GM19438 (cell line): ENCODE results near the gene ZNF423.

ENCODE experiments used
- ATAC-seq: cut with Tn5 transposase; IDR thresholded peaks from one replicate; pipeline ENCODE4 v1.9.1; 2021; ENCODE audit warnings: low read depth; ENCODE audit not compliant: unreplicated experiment

Gene ZNF423

GRCh38 chr16:49795513-49795912, 60.4 kb downstream of the ZNF423 start:
- no peak for ATAC-seq

DNA sequence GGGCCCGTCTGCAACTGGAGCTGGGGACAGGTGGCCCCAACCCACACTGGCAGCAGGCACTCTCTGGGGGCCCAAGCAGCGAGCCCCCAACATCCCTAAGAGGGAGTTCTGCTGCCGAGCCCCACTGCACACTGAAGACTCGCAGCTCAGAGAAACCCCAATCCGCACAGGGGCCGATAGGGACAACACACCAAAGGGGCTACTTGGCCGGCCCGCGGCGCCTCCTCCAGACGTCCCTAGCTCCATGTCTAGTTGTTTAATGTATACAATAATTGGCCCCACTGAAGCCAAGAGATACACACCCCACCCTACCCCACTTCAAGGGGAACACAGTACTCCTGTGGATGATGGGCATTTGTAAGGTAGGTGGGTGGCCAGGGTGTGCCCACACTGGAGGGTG, 62.7 kb downstream of the ZNF423 start:
- ATAC-seq = no peak

DNA sequence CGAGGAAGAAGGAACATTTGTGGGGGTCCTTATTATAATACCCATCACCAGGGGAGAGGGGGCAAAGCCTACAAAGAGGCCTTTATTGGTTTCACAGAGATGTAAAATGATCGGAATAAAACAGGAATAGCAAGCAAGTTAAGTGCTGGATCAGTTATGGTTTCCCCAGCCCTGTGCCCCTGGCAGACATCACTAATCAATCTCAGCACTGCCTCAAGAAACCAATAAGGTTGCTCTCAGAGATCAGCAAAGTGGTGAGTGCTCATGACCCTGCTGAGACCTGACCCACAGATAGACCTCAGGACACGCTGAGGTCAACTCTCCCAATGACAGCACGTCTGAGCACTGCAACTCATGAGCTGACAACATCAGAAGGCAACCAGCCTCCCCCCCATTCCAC, 66.3 kb downstream of the ZNF423 start:
- ATAC-seq = no peak

GRCh38 chr16:49788986-49789385, 66.9 kb downstream of the ZNF423 start:
- no peak for ATAC-seq

- no peak for ATAC-seq
Measured at GRCh38 chr16:49788572-49788971, 67.3 kb downstream of the ZNF423 start.

DNA sequence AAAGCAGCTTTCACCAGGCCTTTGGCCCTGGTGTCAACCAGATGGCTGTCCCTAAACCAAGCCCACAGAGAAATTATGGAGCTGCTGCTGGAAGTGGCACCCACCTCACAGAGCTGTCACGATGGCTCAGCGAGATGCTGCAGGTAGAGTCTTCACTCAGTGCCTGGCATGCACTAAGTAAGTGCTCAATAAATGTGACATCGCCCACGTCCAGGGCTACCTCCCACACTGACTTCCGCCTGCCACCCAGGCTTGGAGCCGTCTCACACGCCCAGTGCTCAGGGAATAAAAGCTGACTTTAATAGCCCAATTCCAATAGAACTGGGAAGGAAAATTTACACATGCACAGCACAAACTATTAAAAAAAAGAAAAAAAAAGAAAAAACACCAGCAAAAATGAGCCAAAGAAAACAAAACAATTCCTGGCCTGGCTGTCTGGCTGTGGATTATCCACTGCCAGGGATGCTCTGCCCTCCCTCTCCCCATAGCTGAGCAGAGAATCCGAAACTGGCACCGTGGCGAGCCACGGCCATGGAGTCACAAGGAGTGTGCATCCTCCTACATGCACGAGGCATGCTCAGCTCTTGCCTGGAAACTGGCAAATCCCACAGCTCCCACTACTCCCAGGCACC, 68.9 kb downstream of the ZNF423 start:
- ATAC-seq = no peak

GRCh38 chr16:49785970-49786369, 69.9 kb downstream of the ZNF423 start:
- no peak for ATAC-seq

DNA sequence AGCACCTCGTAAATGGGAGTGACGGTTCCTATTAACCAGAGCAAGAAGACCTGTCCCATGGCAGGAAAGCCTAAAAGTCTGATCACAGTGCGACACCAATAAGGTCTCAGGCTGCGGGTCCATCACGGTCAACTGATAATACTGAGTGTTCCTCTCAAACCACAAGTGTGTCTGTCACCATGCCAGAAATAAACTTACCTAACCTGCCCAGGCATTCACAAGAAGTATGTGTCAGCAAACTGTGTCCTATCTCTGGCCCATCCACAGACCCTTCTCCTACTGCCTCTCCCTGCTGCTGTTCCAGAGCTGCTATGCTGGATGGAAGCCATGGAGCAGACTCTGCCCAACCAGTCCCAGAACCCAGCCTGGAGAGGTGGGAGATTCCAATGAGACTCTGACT, 73.5 kb downstream of the ZNF423 start:
- no peak for ATAC-seq

DNA sequence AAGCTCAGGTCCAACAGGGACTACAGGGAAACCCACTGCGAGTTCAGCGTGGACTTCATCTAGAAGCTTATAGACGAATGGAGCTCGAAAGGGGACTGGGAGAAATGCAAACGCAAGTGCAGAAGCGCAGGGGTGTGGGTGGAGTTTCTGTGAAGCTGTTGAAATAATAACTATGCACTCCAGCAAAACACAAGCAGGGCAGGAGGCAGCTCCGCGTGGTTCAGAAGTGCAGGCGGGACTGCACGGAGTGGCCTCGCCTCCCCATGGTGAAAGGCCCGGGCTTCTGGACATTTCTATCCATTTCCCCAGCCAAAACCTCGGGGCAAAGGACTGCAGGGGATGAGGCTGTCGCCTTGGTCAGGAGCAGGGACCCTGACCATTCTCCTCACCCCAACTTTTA, 74.5 kb downstream of the ZNF423 start:
- no peak for ATAC-seq

- no peak for ATAC-seq
Measured at GRCh38 chr16:49780433-49780832, 75.5 kb downstream of the ZNF423 start.

DNA sequence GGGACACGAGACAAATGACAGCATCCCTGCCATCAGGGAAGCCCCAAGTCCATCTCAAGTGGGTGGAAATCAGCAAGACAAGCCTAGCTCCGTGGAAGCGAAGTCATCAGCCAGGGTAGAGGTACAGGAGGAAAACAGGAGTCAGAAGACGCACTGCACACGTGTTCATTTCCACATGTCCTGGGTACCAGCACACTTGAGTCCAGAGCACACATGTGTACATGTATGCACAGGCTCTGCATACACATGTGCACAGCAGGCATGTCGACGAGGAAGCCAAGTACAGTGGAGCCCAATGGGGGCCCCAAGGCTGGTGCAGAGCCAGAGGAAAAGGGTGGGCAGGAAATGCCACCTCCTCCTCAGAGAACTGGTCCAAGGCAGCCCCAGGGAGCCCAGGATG, 75.9 kb downstream of the ZNF423 start:
- no peak for ATAC-seq

- no peak for ATAC-seq
Measured at GRCh38 chr16:49778202-49778930, 77.5 kb downstream of the ZNF423 start.

- no peak for ATAC-seq
Measured at GRCh38 chr16:49776734-49777133, 79.2 kb downstream of the ZNF423 start.

DNA sequence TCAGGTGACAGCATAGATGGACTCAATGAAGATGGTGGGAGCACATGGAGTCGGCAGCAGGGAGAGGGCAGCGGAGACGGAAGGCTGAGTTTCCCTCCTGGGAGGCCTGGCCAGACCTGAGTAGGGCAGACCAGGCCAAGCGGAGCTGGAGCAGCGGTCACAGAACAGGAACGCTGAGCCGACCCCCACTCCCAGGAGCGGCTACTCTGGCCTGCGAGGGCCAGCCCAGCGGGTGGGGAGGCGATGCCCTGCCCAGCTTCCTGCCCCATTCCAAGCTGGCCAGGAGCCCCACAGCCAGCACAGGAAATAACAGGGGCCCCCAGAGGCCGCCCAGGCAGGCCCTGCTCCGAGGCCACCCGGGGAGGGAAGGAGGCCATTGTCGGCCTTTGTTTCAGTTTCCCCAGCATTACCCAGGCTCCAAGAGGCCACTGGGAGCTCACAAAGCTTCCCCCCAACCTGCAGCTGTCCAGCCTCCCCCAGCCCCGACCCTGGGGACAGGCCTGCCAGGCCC, 79.8 kb downstream of the ZNF423 start:
- ATAC-seq = no peak

- ATAC-seq = no peak
Measured at GRCh38 chr16:49775581-49775980, 80.3 kb downstream of the ZNF423 start.

DNA sequence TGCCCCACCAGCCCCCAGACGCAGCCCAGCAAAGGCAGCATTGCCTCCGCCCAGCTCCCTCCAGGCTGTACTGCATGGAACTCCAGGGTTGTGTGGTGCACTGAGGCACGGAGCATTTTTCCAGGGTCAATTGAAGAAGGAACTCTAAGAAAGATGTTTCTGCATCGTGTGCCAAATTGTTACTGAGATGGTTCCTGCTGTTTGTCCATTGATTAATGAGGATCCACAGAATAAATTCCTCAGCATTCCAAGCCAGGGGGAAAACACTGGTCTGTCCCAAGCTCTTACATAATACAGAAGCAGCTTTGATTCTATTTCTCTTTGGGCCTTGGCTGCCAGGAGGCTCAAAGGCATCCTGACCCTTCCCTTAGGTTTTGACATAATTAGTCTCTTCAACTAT, 80.9 kb downstream of the ZNF423 start:
- ATAC-seq = no peak

- no peak for ATAC-seq
Measured at GRCh38 chr16:49773534-49774475, 82.1 kb downstream of the ZNF423 start.

GRCh38 chr16:49767998-49768397, 87.9 kb downstream of the ZNF423 start:
- ATAC-seq = no peak

- ATAC-seq = no peak
Measured at GRCh38 chr16:49767414-49767813, 88.5 kb downstream of the ZNF423 start.

DNA sequence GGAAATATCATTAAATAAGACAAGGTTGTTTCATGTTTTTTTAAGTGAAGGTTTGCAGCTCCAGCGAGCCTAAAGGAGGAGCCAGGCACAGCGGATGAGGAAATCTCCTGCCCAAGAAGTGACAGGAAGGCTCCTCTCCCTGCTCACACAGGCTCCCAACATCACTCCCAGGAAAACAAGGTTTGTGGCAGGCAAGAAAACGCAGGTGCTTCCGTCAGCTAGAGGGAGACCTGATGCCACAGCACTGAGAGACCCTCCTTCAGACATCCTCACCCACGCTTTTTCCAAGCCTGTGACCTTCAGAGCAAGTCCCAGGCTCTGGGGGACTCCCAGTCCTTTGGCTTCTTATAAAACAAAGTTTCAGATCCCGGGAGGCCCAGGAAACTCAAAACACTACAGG, 89.7 kb downstream of the ZNF423 start:
- ATAC-seq = no peak

DNA sequence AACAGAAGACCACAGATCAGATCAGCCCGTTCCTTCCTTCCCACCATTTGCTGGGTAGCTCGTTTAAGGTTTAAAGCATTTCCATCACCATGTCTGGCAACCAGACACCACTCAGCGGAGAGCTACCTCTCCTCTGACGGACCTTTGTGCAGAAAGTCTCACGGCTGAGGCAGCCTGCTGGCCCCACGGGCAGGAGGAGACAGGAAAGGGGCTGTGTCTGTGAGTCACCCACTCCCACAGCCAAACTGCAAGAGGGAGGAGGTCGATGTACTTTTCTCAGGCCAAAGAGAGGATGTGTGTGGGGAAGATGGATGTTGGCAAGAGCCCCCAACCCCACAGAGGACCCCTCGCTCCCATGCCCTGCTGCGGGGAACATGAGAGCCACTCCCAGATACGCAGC, 92.1 kb downstream of the ZNF423 start:
- ATAC-seq = no peak
